HepG2 (cell line): ENCODE results near the gene MPHOSPH8. TPM values are rescaled to one million over a fixed set of nuclear protein-coding genes. Genes with fewer than 3 reads are reported as not detected.

Source experiments
- ATF7 ChIP-seq, 2 experiments: fragments of 450-650 bp in 1 of 2; sonication (generic) in 1 of 2; formaldehyde crosslinking in 1 of 2; IDR thresholded peaks; 2 replicates each; pipeline versions ENCODE4 v1.4.0 to v1.6.1; 2016 to 2020; ENCODE audit warnings: antibody characterized with exemption in 1 of 2, mild to moderate bottlenecking in 1 of 2, missing genetic modification reagents in 1 of 2
- CEBPG ChIP-seq: IDR thresholded peaks from 2 replicates; pipeline ENCODE4 v1.6.1; 2016
- HMGXB4 ChIP-seq, 2 experiments: sonication (generic) in 1 of 2; formaldehyde crosslinking in 1 of 2; IDR thresholded peaks; 2 replicates each; pipeline versions ENCODE4 v1.4.0 to v1.6.1; 2018 to 2020; ENCODE audit warnings: missing genetic modification reagents in 2 of 2, borderline replicate concordance in 1 of 2, low read depth in 1 of 2, mild to moderate bottlenecking in 1 of 2, missing biosample characterization in 1 of 2
- KDM4B ChIP-seq: sonication (generic); formaldehyde crosslinking; IDR thresholded peaks from 2 replicates; pipeline ENCODE4 v1.4.0; 2020; ENCODE audit warnings: missing genetic modification reagents
- PCBP1 ChIP-seq: fragments of 200-400 bp; formaldehyde crosslinking; IDR thresholded peaks from 2 replicates; pipeline ENCODE4 v1.6.1; 2017; ENCODE audit warnings: mild to moderate bottlenecking, low read depth, low read length, borderline replicate concordance
- SIX4 ChIP-seq: sonication (generic); formaldehyde crosslinking; IDR thresholded peaks from 2 replicates; pipeline ENCODE4 v1.4.0; 2020; ENCODE audit warnings: missing genetic modification reagents
- ZBTB20 ChIP-seq: sonication (generic); formaldehyde crosslinking; IDR thresholded peaks from 2 replicates; pipeline ENCODE4 v1.8.1; 2023; ENCODE audit warnings: missing genetic modification reagents, low read depth, mild to moderate bottlenecking, borderline replicate concordance
- ZFP1 ChIP-seq: IDR thresholded peaks from 2 replicates; pipeline ENCODE4 v1.6.1; 2016
- ZNF496 ChIP-seq: sonication (generic); formaldehyde crosslinking; IDR thresholded peaks from 2 replicates; pipeline ENCODE4 v1.8.1; 2023; ENCODE audit warnings: mild to moderate bottlenecking, moderate library complexity, missing genetic modification reagents; ENCODE audit not compliant: insufficient replicate concordance
- polyA plus RNA-seq, 8 experiments: library from polyadenylated mRNA; depleted of rRNA in 3 of 8; stranded (reverse) in 7 of 8; unstranded in 1 of 8; fragments of >200 nt; fragmentation: Illumina TruSeq in 4 of 8; extraction: Trizol in 4 of 8; gene quantifications; 2 replicates each; pipeline versions ENCODE4 v1.2.1 to v1.2.3, GENCODE V29; 2011 to 2016; ENCODE audit warnings: low read depth in 4 of 8, missing spikeins in 1 of 8, mixed read lengths in 1 of 8; ENCODE audit not compliant: insufficient read depth in 1 of 8
- total RNA-seq, 5 experiments: library from RNA; depleted of rRNA; stranded (reverse); fragments of >200 nt; fragmentation: Illumina TruSeq; extraction: Trizol; gene quantifications; 2 replicates each; pipeline ENCODE4 v1.2.3, GENCODE V29; 2016; ENCODE audit warnings: low read depth in 1 of 5
- TF ChIP-seq, protein P1 (sequence below): IDR thresholded peaks from 2 replicates; pipeline ENCODE4 v1.6.1; 2016; ENCODE audit warnings: control low read depth
- TF ChIP-seq, protein P2 (sequence below): sonication (generic); formaldehyde crosslinking; IDR thresholded peaks from 2 replicates; pipeline ENCODE4 v1.5.0; 2020; ENCODE audit warnings: mild to moderate bottlenecking, missing genetic modification reagents, borderline replicate concordance
- TF ChIP-seq, protein P3 (sequence below): sonication (generic); formaldehyde crosslinking; IDR thresholded peaks from 2 replicates; pipeline ENCODE4 v1.5.1; 2020; ENCODE audit warnings: mild to moderate bottlenecking, missing genetic modification reagents, moderate library complexity
- TF ChIP-seq, protein P4 (sequence below): sonication (generic); formaldehyde crosslinking; IDR thresholded peaks from 2 replicates; pipeline ENCODE4 v1.4.0; 2020; ENCODE audit warnings: missing genetic modification reagents

The MPHOSPH8 gene
- total and polyA plus RNA-seq, 2 of the 13 experiments (the other 11 are each of a cell fraction or from before 2014, with no cell fraction given), result 17.3 to 20.9 TPM

- 0 out of 2 replicates have a peak, but pooled peaks have one; percentile 40 for TF ChIP-seq PCBP1
- peak; percentile 68; the same call in 1 of the 2 replicates for TF ChIP-seq ZFP1 (CRISPR knock-in tag)
- TF ChIP-seq, protein P1, sequence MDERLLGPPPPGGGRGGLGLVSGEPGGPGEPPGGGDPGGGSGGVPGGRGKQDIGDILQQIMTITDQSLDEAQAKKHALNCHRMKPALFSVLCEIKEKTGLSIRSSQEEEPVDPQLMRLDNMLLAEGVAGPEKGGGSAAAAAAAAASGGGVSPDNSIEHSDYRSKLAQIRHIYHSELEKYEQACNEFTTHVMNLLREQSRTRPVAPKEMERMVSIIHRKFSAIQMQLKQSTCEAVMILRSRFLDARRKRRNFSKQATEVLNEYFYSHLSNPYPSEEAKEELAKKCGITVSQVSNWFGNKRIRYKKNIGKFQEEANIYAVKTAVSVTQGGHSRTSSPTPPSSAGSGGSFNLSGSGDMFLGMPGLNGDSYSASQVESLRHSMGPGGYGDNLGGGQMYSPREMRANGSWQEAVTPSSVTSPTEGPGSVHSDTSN (CRISPR knock-in tag), result 0 out of 2 replicates have a peak, but pooled peaks have one; percentile 17
- TF ChIP-seq ZBTB20, result peak; percentile 85
- peak; percentile 78 for TF ChIP-seq CEBPG (CRISPR knock-in tag)
- TF ChIP-seq, protein P2, sequence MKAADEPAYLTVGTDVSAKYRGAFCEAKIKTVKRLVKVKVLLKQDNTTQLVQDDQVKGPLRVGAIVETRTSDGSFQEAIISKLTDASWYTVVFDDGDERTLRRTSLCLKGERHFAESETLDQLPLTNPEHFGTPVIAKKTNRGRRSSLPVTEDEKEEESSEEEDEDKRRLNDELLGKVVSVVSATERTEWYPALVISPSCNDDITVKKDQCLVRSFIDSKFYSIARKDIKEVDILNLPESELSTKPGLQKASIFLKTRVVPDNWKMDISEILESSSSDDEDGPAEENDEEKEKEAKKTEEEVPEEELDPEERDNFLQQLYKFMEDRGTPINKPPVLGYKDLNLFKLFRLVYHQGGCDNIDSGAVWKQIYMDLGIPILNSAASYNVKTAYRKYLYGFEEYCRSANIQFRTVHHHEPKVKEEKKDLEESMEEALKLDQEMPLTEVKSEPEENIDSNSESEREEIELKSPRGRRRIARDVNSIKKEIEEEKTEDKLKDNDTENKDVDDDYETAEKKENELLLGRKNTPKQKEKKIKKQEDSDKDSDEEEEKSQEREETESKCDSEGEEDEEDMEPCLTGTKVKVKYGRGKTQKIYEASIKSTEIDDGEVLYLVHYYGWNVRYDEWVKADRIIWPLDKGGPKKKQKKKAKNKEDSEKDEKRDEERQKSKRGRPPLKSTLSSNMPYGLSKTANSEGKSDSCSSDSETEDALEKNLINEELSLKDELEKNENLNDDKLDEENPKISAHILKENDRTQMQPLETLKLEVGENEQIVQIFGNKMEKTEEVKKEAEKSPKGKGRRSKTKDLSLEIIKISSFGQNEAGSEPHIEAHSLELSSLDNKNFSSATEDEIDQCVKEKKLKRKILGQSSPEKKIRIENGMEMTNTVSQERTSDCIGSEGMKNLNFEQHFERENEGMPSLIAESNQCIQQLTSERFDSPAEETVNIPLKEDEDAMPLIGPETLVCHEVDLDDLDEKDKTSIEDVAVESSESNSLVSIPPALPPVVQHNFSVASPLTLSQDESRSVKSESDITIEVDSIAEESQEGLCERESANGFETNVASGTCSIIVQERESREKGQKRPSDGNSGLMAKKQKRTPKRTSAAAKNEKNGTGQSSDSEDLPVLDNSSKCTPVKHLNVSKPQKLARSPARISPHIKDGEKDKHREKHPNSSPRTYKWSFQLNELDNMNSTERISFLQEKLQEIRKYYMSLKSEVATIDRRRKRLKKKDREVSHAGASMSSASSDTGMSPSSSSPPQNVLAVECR (CRISPR knock-in tag), result peak; percentile 31; the same call in 1 of the 2 replicates
- peak; percentile 40; the same call in 1 of the 2 replicates for TF ChIP-seq ATF7 (IDR thresholded peaks at IDR 0.05)
- peak; percentile 89; the same call in 1 of the 2 replicates for TF ChIP-seq ATF7 (CRISPR knock-in tag; IDR thresholded peaks at IDR 0.05)
- peak; percentile 27 to 37; a peak in 1 of 4 replicates for TF ChIP-seq HMGXB4 (CRISPR knock-in tag; IDR thresholded peaks at IDR 0.05; ENCODE audit: borderline replicate concordance in 1 of 2, low read depth in 1 of 2)
- TF ChIP-seq ZNF496 (CRISPR knock-in tag), result no peak
- TF ChIP-seq, protein P3, sequence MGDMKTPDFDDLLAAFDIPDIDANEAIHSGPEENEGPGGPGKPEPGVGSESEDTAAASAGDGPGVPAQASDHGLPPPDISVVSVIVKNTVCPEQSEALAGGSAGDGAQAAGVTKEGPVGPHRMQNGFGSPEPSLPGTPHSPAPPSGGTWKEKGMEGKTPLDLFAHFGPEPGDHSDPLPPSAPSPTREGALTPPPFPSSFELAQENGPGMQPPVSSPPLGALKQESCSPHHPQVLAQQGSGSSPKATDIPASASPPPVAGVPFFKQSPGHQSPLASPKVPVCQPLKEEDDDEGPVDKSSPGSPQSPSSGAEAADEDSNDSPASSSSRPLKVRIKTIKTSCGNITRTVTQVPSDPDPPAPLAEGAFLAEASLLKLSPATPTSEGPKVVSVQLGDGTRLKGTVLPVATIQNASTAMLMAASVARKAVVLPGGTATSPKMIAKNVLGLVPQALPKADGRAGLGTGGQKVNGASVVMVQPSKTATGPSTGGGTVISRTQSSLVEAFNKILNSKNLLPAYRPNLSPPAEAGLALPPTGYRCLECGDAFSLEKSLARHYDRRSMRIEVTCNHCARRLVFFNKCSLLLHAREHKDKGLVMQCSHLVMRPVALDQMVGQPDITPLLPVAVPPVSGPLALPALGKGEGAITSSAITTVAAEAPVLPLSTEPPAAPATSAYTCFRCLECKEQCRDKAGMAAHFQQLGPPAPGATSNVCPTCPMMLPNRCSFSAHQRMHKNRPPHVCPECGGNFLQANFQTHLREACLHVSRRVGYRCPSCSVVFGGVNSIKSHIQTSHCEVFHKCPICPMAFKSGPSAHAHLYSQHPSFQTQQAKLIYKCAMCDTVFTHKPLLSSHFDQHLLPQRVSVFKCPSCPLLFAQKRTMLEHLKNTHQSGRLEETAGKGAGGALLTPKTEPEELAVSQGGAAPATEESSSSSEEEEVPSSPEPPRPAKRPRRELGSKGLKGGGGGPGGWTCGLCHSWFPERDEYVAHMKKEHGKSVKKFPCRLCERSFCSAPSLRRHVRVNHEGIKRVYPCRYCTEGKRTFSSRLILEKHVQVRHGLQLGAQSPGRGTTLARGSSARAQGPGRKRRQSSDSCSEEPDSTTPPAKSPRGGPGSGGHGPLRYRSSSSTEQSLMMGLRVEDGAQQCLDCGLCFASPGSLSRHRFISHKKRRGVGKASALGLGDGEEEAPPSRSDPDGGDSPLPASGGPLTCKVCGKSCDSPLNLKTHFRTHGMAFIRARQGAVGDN (CRISPR knock-in tag), result peak; percentile 44
- TF ChIP-seq, protein P4, sequence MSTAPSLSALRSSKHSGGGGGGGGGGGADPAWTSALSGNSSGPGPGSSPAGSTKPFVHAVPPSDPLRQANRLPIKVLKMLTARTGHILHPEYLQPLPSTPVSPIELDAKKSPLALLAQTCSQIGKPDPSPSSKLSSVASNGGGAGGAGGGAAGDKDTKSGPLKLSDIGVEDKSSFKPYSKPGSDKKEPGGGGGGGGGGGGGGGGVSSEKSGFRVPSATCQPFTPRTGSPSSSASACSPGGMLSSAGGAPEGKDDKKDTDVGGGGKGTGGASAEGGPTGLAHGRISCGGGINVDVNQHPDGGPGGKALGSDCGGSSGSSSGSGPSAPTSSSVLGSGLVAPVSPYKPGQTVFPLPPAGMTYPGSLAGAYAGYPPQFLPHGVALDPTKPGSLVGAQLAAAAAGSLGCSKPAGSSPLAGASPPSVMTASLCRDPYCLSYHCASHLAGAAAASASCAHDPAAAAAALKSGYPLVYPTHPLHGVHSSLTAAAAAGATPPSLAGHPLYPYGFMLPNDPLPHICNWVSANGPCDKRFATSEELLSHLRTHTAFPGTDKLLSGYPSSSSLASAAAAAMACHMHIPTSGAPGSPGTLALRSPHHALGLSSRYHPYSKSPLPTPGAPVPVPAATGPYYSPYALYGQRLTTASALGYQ (CRISPR knock-in tag), result peak; percentile 75; the same call in 1 of the 2 replicates
- 0 out of 2 replicates have a peak, but pooled peaks have one; percentile 66 for TF ChIP-seq KDM4B (CRISPR knock-in tag)
- TF ChIP-seq SIX4, result peak; percentile 36; the same call in 1 of the 2 replicates
These were observed 36.5 kb upstream of the MPHOSPH8 start (continued) for GRCh38 chr13:19596960-19597361.
